HCT116 (cell line): ENCODE measurements around the gene ZDHHC19.

Source experiments
- CTCF ChIP-seq, 3 experiments: fragments of 200-600 bp in 1 of 3; sonication (generic) in 1 of 3; IDR thresholded peaks in 2 of 3; conservative IDR thresholded peaks in 1 of 3; 2 replicates each; pipeline ENCODE4 v1.5.1; 2012 to 2017; ENCODE audit warnings: low read depth in 2 of 3, low read length in 2 of 3, antibody characterized with exemption in 1 of 3, borderline replicate concordance in 1 of 3, control low read depth in 1 of 3, mild to moderate bottlenecking in 1 of 3, mixed read lengths in 1 of 3, mixed run types in 1 of 3, moderate library complexity in 1 of 3; ENCODE audit not compliant: insufficient read depth in 1 of 3
- EZH2 ChIP-seq: fragments of 200-600 bp; sonication (generic); IDR thresholded peaks from 2 replicates; pipeline ENCODE4 v1.6.1; 2017; ENCODE audit warnings: antibody characterized with exemption, mixed run types
- EZH2phosphoT487 ChIP-seq: fragments of 200-600 bp; IDR thresholded peaks from 2 replicates; pipeline ENCODE4 v1.6.1; 2018; ENCODE audit warnings: antibody characterized with exemption, borderline replicate concordance
- POLR2A ChIP-seq: IDR thresholded peaks from 2 replicates; pipeline ENCODE4 v1.7.0; 2011; ENCODE audit warnings: borderline replicate concordance; ENCODE audit not compliant: insufficient read depth, insufficient read length; ENCODE audit errors: extremely low read depth
- POLR2AphosphoS5 ChIP-seq: IDR thresholded peaks from 2 replicates; pipeline ENCODE4 v1.6.1; 2011; ENCODE audit warnings: mild to moderate bottlenecking, low read depth, low read length, moderate library complexity
- RAD21 ChIP-seq: IDR thresholded peaks from 2 replicates; pipeline ENCODE4 v1.6.1; 2012; ENCODE audit warnings: low read depth, mild to moderate bottlenecking
- REST ChIP-seq: IDR thresholded peaks from 2 replicates; pipeline ENCODE4 v1.6.1; 2012; ENCODE audit warnings: low read depth
- TCF7L2 ChIP-seq: IDR thresholded peaks from 2 replicates; pipeline ENCODE4 v1.7.0; 2011; ENCODE audit warnings: borderline replicate concordance, inconsistent platforms; ENCODE audit not compliant: insufficient read depth, insufficient read length; ENCODE audit errors: extremely low read depth
- YY1 ChIP-seq: IDR thresholded peaks from 2 replicates; pipeline ENCODE4 v1.6.1; 2011; ENCODE audit warnings: low read length, low read depth, moderate library complexity, mild to moderate bottlenecking; ENCODE audit not compliant: insufficient replicate concordance; ENCODE audit errors: extremely low read depth
- ZNF274 ChIP-seq: fragments of 200-500 bp; sonication (Bioruptor generic); IDR thresholded peaks from 2 replicates; pipeline ENCODE4 v1.6.1; 2014; ENCODE audit warnings: mild to moderate bottlenecking, low read depth, low read length, inconsistent platforms
- TF ChIP-seq, protein P1 (sequence below): IDR thresholded peaks from 2 replicates; pipeline ENCODE4 v1.6.1; 2012
- TF ChIP-seq, protein P2 (sequence below): IDR thresholded peaks from 2 replicates; pipeline ENCODE4 v1.6.1; 2012

GRCh38 chr3:196241704-196242103 is 30.5 kb upstream of the ZDHHC19 start:
- TF ChIP-seq ZNF274: no peak
- TF ChIP-seq, protein P1, sequence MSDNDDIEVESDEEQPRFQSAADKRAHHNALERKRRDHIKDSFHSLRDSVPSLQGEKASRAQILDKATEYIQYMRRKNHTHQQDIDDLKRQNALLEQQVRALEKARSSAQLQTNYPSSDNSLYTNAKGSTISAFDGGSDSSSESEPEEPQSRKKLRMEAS: no peak
- TF ChIP-seq POLR2AphosphoS5: no peak
- TF ChIP-seq TCF7L2: no peak
- no peak for TF ChIP-seq CTCF (IDR thresholded peaks at IDR 0.05 in 2 of 3, conservative IDR thresholded peaks at IDR 0.05 in 1 of 3; ENCODE audit: borderline replicate concordance in 1 of 3, insufficient read depth in 1 of 3, low read depth in 2 of 3, low read length in 2 of 3)
- TF ChIP-seq EZH2phosphoT487: no peak
- TF ChIP-seq RAD21: no peak
- no peak for TF ChIP-seq YY1
- TF ChIP-seq, protein P2, sequence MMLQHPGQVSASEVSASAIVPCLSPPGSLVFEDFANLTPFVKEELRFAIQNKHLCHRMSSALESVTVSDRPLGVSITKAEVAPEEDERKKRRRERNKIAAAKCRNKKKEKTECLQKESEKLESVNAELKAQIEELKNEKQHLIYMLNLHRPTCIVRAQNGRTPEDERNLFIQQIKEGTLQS: no peak
- no peak for TF ChIP-seq REST
- no peak for TF ChIP-seq POLR2A
- no peak for TF ChIP-seq EZH2
